HEK293 (cell line): ENCODE measurements around the gene KANK3.

Experiments used
- AEBP2 ChIP-seq: fragments of 450-650 bp; formaldehyde crosslinking; IDR thresholded peaks from 2 replicates; pipeline ENCODE4 v1.5.1; 2016; ENCODE audit warnings: missing biosample characterization, missing genetic modification characterization, borderline replicate concordance
- GLI4 ChIP-seq: fragments of 450-650 bp; formaldehyde crosslinking; IDR thresholded peaks from 2 replicates; pipeline ENCODE4 v1.5.1; 2016; ENCODE audit warnings: missing biosample characterization, missing genetic modification characterization
- HOXC10 ChIP-seq: sonication (generic); formaldehyde crosslinking; IDR thresholded peaks from 2 replicates; pipeline ENCODE4 v1.8.1; 2023; ENCODE audit warnings: mild to moderate bottlenecking, missing genetic modification reagents
- KLF1 ChIP-seq: fragments of 450-650 bp; formaldehyde crosslinking; IDR thresholded peaks from 2 replicates; pipeline ENCODE4 v1.5.1; 2016; ENCODE audit warnings: missing biosample characterization, missing genetic modification characterization
- KLF10 ChIP-seq: fragments of 450-650 bp; IDR thresholded peaks from 2 replicates; pipeline ENCODE4 v1.5.1; 2018; ENCODE audit warnings: missing biosample characterization, mild to moderate bottlenecking, missing genetic modification characterization
- KLF16 ChIP-seq: fragments of 450-650 bp; formaldehyde crosslinking; IDR thresholded peaks from 2 replicates; pipeline ENCODE4 v1.5.1; 2017; ENCODE audit warnings: missing biosample characterization, missing genetic modification characterization
- KLF7 ChIP-seq: fragments of 450-650 bp; formaldehyde crosslinking; IDR thresholded peaks from 2 replicates; pipeline ENCODE4 v1.5.1; 2016; ENCODE audit warnings: missing biosample characterization, missing genetic modification characterization, borderline replicate concordance
- MYNN ChIP-seq: fragments of 450-650 bp; formaldehyde crosslinking; IDR thresholded peaks from 2 replicates; pipeline ENCODE4 v1.5.1; 2016; ENCODE audit warnings: missing biosample characterization, missing genetic modification characterization, borderline replicate concordance
- MZF1 ChIP-seq: fragments of 450-650 bp; formaldehyde crosslinking; IDR thresholded peaks from 2 replicates; pipeline ENCODE4 v1.5.1; 2017; ENCODE audit warnings: missing biosample characterization, missing genetic modification characterization, borderline replicate concordance
- SCRT1 ChIP-seq: fragments of 450-650 bp; formaldehyde crosslinking; IDR thresholded peaks from 2 replicates; pipeline ENCODE4 v1.5.1; 2016; ENCODE audit warnings: missing biosample characterization, missing genetic modification characterization, borderline replicate concordance
- SCRT2 ChIP-seq: fragments of 450-650 bp; formaldehyde crosslinking; IDR thresholded peaks from 2 replicates; pipeline ENCODE4 v1.5.1; 2016; ENCODE audit warnings: missing biosample characterization, missing genetic modification characterization
- SP3 ChIP-seq: fragments of 450-650 bp; formaldehyde crosslinking; IDR thresholded peaks from 2 replicates; pipeline ENCODE4 v1.5.1; 2016; ENCODE audit warnings: missing biosample characterization, missing genetic modification characterization
- TRIM28 ChIP-seq: IDR thresholded peaks from 2 replicates; pipeline ENCODE4 v1.6.1; 2011; ENCODE audit warnings: low read length, control low read depth, borderline replicate concordance
- WT1 ChIP-seq: fragments of 450-650 bp; formaldehyde crosslinking; IDR thresholded peaks from 2 replicates; pipeline ENCODE4 v1.5.1; 2016; ENCODE audit warnings: missing biosample characterization, missing genetic modification characterization
- YY2 ChIP-seq: fragments of 450-650 bp; formaldehyde crosslinking; IDR thresholded peaks from 2 replicates; pipeline ENCODE4 v1.5.1; 2016; ENCODE audit warnings: missing biosample characterization, missing genetic modification characterization
- ZBTB48 ChIP-seq: fragments of 450-650 bp; formaldehyde crosslinking; IDR thresholded peaks from 2 replicates; pipeline ENCODE4 v1.5.1; 2016; ENCODE audit warnings: missing biosample characterization, missing genetic modification characterization
- ZNF138 ChIP-seq: fragments of 450-650 bp; formaldehyde crosslinking; IDR thresholded peaks from 2 replicates; pipeline ENCODE4 v1.5.1; 2016; ENCODE audit warnings: missing biosample characterization, missing genetic modification characterization, borderline replicate concordance
- ZNF148 ChIP-seq: fragments of 450-650 bp; formaldehyde crosslinking; IDR thresholded peaks from 2 replicates; pipeline ENCODE4 v1.5.0; 2017; ENCODE audit warnings: missing biosample characterization, missing genetic modification characterization, borderline replicate concordance
- ZNF24 ChIP-seq: fragments of 450-650 bp; formaldehyde crosslinking; IDR thresholded peaks from 2 replicates; pipeline ENCODE4 v1.5.1; 2016; ENCODE audit warnings: missing biosample characterization, missing genetic modification characterization
- ZNF292 ChIP-seq: fragments of 450-650 bp; formaldehyde crosslinking; IDR thresholded peaks from 2 replicates; pipeline ENCODE4 v1.5.1; 2016; ENCODE audit warnings: low read depth, missing biosample characterization, missing genetic modification characterization, borderline replicate concordance
- ZNF324 ChIP-seq: fragments of 450-650 bp; formaldehyde crosslinking; IDR thresholded peaks from 2 replicates; pipeline ENCODE4 v1.5.1; 2016; ENCODE audit warnings: missing biosample characterization, missing genetic modification characterization
- ZNF37A ChIP-seq: fragments of 450-650 bp; IDR thresholded peaks from 2 replicates; pipeline ENCODE4 v1.5.1; 2018; ENCODE audit warnings: missing biosample characterization, missing genetic modification characterization
- ZNF391 ChIP-seq: fragments of 450-650 bp; formaldehyde crosslinking; IDR thresholded peaks from 2 replicates; pipeline ENCODE4 v1.5.1; 2016; ENCODE audit warnings: low read depth, missing biosample characterization, missing genetic modification characterization, borderline replicate concordance
- ZNF398 ChIP-seq: fragments of 450-650 bp; formaldehyde crosslinking; IDR thresholded peaks from 2 replicates; pipeline ENCODE4 v1.5.1; 2017; ENCODE audit warnings: missing biosample characterization, missing genetic modification characterization
- ZNF426 ChIP-seq: fragments of 450-650 bp; formaldehyde crosslinking; IDR thresholded peaks from 2 replicates; pipeline ENCODE4 v1.5.1; 2017; ENCODE audit warnings: missing biosample characterization, missing genetic modification characterization, mild to moderate bottlenecking, inconsistent platforms, moderate library complexity
- ZNF518A ChIP-seq: fragments of 450-650 bp; formaldehyde crosslinking; conservative IDR thresholded peaks from 2 replicates; pipeline ENCODE4 v1.5.1; 2016; ENCODE audit warnings: low read depth, missing biosample characterization, missing genetic modification characterization
- ZNF555 ChIP-seq: fragments of 450-650 bp; formaldehyde crosslinking; conservative IDR thresholded peaks from 2 replicates; pipeline ENCODE4 v1.5.1; 2017; ENCODE audit warnings: missing biosample characterization, mild to moderate bottlenecking, missing genetic modification characterization, inconsistent platforms
- ZNF621 ChIP-seq: fragments of 450-650 bp; formaldehyde crosslinking; IDR thresholded peaks from 2 replicates; pipeline ENCODE4 v1.5.1; 2017; ENCODE audit warnings: missing biosample characterization, missing genetic modification characterization
- ZNF660 ChIP-seq: fragments of 450-650 bp; IDR thresholded peaks from 2 replicates; pipeline ENCODE4 v1.5.1; 2018; ENCODE audit warnings: missing biosample characterization, mild to moderate bottlenecking, missing genetic modification characterization
- ZNF701 ChIP-seq: fragments of 450-650 bp; formaldehyde crosslinking; IDR thresholded peaks from 2 replicates; pipeline ENCODE4 v1.5.1; 2016; ENCODE audit warnings: missing biosample characterization, missing genetic modification characterization
- ZNF785 ChIP-seq: fragments of 450-650 bp; formaldehyde crosslinking; IDR thresholded peaks from 2 replicates; pipeline ENCODE4 v1.5.1; 2016; ENCODE audit warnings: missing biosample characterization, missing genetic modification characterization

KANK3 gene

GRCh38 chr19:8367327-8368001, 24.4 kb upstream of the KANK3 start (continued):
- TF ChIP-seq ZNF518A (no peak), MZF1 (tag by site-specific recombination) (no peak), ZNF391 (tag by site-specific recombination) (no peak), GLI4 (no peak), AEBP2 (tag by site-specific recombination) (no peak), ZNF24 (tag by site-specific recombination) (peak; percentile 97), ZNF660 (tag by site-specific recombination) (no peak), KLF10 (tag by site-specific recombination) (0 out of 2 replicates have a peak, but pooled peaks have one; percentile 16), ZNF621 (tag by site-specific recombination) (no peak), KLF1 (tag by site-specific recombination) (peak; percentile 77), ZNF148 (tag by site-specific recombination) (0 out of 2 replicates have a peak, but pooled peaks have one; percentile 26), SCRT1 (tag by site-specific recombination) (no peak), MYNN (no peak), ZNF324 (tag by site-specific recombination) (peak; percentile 89), ZNF785 (tag by site-specific recombination) (no peak), ZNF292 (tag by site-specific recombination) (no peak), SP3 (tag by site-specific recombination) (peak; percentile 69), ZNF426 (tag by site-specific recombination) (no peak), KLF7 (tag by site-specific recombination) (no peak), KLF16 (tag by site-specific recombination) (peak; percentile 79), ZNF398 (peak; percentile 94), HOXC10 (no peak), ZBTB48 (tag by site-specific recombination) (peak; percentile 68; the same call in 1 of the 2 replicates), SCRT2 (tag by site-specific recombination) (no peak), ZNF138 (tag by site-specific recombination) (no peak), WT1 (tag by site-specific recombination) (peak; percentile 92), ZNF37A (tag by site-specific recombination) (no peak), TRIM28 (no peak), ZNF555 (tag by site-specific recombination) (no peak), YY2 (no peak), ZNF701 (tag by site-specific recombination) (no peak)
